Measurements from ENCODE around the gene ACTN3.
"Not testable (repeated sequence)": the region's sequence is repeated elsewhere in the genome, so short reads cannot be mapped to it uniquely, and the experiment has no call there.

The ACTN3 gene

DNA sequence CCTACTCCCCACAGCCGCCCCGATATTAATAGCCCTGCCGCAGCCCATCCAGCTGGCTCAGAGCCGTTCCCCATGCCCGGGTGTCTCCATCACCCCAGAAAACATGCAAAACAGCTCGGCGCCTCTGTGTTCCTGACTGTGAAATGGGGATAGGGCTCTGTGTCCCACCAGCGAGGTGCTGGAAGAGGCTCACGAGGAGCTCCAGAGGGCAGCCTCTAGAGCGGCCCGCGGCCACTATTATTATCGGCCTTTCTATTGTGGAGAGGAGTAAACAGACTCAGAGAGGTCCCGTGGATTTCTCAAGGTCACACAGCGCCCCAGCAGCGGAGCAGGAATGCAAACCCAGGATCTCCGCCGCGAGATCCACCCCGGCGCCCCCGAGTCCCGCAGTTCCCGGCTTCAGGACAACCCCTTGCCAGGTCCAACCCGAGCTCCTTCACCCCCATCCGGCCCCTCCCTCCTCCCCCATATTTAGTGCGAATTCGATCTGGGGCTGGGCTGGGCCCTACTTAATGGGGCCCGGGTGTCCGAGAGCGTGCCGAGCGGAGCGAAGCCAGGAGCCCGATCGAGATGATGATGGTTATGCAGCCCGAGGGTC is at the start of gene ACTN3:
TSS of gene ACTN3 (plus strand) at position 536 of the 598 bp plus-strand sequence. CDS start at position 571, 35 bp downstream.
- no peak for DNase-seq

GRCh38 chr11:66497206-66497605 is 49.5 kb upstream of the ACTN3 start:
- no peak for DNase-seq

DNA sequence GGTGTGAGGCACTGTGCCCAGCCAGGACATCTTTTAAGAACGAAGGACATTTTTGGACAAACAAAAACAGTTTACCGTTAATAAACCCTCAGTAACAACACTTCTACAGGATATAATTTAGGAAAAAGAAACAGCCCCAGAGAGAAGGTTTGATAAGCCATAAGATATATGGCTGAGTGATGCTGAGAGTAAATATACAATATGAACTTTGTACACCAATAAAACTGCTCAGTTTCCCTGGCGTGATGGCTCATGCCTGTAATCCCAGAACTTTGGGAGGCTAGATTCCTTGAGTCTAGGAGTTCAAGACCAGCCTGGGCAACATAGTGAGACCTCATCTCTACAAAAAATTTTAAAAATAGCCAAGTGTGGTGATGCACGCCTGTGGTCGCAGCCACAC is 48.2 kb upstream of the ACTN3 start:
- no peak for DNase-seq

DNA sequence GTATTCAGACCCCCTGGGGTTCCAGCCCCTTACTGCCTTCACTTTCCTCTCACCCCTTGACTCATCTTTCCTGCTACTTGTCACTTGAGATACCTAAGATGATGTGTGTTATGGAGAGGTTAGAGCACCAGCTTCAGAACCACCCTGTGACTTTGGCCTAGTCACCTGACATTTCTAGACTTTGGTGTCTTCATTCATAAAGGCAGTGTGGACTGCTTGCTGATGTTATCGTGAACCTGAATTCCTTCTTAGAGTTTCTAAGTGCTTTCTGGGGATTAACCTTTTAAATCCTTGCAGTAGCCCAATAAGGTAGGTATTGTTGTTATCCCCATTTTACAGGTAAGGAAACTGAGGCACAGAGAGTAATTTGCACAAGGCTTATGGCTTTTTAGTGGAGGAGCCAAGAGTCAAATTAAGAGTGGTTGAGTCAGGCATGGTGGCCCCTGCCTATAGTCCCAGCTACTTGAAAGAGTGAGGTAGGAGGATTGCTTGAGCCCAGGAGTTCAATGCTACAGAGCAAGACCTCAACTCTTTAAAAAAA is 41.4 kb upstream of the ACTN3 start:
- no peak for DNase-seq

DNA sequence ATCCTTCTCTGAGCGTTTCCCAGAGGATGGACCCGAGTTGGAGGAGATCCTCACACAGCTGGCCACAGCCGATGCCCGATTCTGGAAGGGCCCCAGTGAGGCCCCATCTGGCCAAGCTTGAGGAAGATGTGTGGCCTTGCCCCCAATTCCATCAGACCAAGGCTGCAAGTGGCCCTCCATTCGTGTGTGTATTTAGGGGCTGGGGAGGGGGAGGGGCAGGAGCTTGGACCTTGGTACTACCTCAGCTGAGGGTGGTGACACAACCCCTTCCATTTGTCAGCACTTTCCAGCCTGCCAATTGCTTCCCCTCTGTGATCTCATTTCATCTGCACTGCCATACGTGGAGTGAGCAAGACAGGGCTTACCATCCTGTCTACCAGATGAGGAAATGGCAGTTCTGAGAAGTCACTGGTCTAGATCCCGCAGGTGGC is 37.6 kb upstream of the ACTN3 start:
- no peak for DNase-seq

GRCh38 chr11:66510271-66510989 is 36.3 kb upstream of the ACTN3 start, which contains the start of gene BBS1:
Gene BBS1 (plus strand): TSS chr11:66510635. CDS start chr11:66510660, 25 bp downstream.
- DNase-seq: peak; percentile 75

GRCh38 chr11:66510990-66511339 is 35.7 kb upstream of the ACTN3 start:
- DNase-seq: no peak

DNA sequence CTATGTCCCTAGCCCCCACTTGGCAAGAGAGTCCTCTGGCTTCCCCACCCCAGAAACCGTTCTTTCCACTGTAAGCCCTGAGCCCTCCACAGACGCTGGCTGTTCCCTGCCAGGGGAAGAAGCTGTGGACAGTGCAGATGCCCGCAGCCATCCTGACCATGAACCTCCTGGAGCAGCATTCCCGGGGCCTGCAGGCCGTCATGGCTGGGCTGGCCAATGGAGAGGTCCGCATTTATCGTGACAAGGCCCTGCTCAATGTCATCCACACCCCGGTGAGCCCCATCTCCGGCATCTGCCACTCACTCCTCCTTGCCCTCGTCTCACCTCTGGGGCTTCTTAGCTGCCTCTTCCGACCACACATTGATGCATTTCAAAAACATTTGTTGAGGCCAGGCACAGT is 23.1 kb upstream of the ACTN3 start:
- DNase-seq: no peak

- no peak for DNase-seq
Observed at GRCh38 chr11:66524304-66525040, 22.2 kb upstream of the ACTN3 start.

DNA sequence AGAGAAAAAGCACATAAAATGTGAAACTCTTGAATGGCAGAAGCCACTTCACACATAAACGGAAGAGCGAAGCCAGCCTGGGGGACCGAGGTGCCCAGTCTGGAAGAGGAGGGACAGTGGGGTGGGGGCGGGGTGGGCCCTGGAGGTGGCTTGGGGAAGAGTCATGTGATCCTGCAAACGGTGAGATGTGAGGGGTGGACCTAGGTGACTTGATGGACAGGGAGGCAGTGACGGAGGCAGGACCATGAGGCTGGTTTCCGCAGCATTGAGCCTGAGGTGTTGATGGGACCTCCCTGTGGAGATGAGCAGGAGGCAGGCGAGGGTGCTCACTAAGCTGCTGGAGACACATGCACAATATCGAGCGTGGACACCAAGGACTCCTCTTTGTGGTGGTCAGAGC is 17.6 kb upstream of the ACTN3 start:
- no peak for DNase-seq

DNA sequence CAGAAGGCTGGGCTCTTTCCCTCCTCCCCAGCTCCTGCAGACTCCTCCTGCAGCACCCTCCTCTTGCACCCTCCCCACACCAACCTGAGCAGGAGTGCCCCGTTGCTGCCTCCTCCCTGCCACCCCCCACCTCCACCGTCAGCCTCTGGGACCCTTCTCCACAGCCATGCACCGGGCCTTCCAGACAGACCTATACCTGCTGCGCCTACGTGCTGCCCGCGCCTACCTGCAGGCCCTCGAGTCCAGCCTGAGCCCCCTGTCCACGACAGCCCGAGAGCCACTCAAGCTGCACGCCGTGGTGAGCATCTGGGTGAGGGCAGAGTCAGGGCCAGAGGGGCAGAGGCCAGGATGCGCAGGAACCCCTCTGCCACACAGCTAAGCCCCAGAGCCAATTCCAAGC is 17.0 kb upstream of the ACTN3 start:
- DNase-seq: no peak

DNA sequence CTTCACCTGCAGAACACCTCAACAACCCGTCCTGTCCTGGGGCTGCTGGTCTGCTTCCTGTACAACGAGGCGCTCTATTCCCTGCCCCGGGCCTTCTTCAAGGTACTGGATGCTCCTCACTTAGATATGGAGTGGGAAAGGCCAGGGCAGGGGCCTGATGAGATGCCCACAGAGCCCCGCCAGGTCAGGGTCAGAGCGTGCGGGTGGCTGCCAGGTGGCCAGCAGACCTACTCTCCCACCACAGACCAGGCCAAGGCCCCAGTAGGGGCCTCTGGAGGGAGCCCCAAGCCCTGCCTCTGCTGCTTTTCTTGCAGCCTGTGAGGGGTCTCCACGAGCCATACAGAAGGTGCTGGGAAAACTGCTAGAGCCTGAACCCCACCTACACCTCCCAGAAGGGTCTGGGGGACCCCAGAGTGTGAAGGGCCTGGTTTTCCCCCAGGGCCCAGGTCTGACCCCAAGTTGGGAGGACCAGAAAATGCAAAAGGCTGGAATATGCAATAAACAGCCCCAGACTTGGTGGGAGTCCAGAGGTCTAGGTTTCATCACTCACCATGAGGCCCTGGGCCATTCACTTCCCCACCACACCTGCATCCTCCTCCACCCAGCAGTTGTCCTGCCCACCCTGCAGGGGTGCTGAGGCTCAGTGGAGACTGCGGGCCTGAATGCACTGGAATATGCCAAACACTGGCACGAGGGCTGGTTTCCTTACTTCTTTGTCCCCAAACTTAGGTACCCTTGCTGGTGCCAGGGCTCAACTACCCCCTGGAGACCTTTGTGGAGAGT is 15.6 kb upstream of the ACTN3 start:
- no peak for DNase-seq

DNA sequence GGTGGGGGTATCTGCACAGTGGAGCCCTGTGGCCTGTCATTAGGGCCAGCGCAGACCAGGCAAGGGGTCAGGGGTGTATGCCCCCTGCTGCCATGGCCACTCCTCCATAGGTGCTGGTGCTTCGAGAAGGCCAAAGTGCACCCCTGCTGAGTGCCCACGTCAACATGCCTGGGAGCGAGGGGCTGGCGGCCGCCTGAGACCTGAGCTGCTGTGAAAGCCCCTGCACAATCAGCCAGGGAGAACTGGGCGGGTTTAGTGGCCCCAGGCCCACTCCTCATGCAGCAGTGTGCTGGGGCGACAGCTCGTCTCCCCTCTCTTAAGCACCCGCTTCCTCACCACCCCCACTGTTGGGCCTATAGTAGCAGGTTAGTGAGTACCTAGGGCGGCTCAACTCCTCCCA is 14.9 kb upstream of the ACTN3 start:
- no peak for DNase-seq

DNA sequence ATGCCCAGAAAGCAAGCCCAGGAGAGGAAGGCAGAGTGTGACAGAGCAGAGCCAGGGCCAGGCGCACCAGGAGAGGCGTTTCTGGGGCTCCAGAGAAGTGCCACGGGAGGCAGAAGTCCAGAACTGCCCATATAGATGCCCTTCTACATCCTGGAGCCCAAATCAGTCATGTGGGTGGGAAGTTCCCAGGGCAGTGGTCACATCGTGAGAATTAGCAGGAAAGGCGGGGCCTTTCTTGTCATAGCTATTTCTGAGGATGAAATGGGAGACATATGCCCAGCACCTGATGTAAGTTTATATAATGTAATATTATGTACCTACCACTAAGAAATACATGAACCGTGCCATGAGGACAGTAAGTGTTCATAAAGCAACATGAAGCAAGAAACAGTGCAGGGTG is 13.9 kb upstream of the ACTN3 start:
- no peak for DNase-seq

DNA sequence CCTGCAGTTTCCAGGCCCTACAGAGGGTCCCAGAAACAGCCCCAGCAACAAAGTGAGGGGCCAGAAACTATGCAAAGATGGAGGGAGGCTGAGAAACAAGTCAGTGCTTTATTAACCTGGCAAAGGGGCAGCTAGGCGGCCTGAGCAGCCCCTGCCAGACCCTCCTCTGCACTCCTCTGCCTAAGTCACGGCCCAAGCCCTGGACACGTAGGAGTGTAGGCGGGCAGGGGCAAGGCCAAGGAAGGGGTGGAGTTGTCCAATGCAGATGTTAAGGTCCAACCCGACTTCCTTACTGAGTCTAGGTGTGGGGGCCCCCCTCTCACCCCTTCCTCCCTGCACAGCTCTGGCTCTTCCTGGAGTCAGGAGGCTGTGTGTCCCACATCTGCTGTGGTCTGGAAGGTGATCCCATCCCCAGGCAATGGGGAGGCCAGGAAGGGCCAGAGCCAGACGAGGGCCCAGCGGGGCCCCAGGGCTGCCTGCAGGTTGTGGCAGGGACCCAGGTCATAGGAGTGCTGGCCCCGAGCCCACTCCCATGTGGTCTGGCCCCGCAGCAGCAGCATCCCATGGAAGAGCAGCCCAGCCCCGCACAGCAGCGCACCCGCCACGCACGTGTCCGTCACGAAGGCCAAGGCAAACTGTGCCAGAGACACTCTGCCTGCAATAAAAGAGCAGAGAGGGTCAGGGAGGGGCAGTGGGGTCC is 7.4 kb upstream of the ACTN3 start:
- DNase-seq: no peak

- no peak for DNase-seq
Observed at GRCh38 chr11:66539870-66540213, 6.9 kb upstream of the ACTN3 start.

DNA sequence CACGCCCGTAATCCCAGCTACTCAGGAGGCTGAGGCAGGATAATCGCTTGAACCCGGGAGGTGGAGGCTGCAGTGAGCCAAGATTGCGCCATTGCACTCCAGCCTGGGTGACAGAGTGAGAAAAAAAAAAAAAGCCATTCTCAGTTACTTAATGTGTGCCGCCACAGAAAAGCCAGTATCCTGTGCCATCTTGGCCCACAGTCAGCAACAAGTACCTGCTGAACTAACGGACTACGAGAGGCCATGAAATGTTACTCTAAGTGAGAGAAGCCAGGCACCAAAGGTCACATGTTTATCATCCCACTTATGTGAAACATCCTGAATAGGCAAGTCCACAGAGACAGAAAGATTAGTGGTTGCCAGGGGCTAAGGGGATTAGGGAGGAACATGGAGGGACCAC is 6.1 kb upstream of the ACTN3 start:
- not testable (repeated sequence) for DNase-seq

DNA sequence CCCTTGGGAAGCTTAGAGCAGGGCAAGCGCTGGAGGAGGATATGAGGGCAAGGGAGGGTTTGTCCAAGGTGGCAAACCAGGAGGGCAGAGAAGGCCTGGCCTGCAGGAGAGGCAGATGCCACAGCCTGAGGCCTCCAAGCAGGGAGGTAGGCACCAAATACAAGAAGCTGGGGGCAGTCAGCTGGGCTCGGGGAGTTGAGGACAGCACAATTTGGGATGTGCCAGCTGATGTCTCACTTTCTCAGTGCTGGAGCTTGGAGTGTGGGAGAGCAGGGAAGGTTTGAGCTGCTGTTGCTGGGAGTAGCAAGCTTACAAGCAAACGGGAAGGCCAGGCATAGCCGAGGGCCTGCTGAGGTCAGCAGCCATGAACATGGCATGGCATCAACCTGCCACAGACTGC is 4.8 kb upstream of the ACTN3 start:
- no peak for DNase-seq

DNA sequence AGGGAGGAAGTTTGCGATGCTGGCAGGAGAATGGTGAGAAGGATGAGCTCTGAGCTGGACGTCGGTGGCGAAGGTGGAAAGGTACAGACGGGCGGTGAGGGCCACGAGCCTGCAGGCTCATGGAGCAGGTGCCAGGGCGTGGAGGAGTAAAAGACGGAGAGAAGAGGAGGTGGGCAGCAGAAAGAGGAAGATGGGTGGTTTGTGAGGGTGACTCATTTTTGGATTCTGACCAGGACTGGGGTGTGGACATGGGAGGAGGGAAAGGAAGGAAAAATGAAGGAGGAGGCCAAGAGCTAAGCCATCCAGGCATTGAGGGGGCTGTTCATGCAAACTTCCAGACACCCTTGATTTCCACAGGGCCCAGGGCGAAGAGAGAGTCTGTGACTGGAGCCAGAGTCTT is 4.3 kb upstream of the ACTN3 start:
- DNase-seq: no peak

- DNase-seq: no peak
Observed at GRCh38 chr11:66543263-66544107, 3.2 kb upstream of the ACTN3 start.

GRCh38 chr11:66544952-66545351 is 1.8 kb upstream of the ACTN3 start:
- DNase-seq: not testable (repeated sequence)

Data from COR-L47 (cell line).